ENCODE measurements around the gene USP8.
A peak's percentile ranks its signal among the peaks of the same experiment; 100 is the strongest.
"Not testable (repeated sequence)": the region's sequence is repeated elsewhere in the genome, so short reads cannot be mapped to it uniquely, and the experiment has no call there.

The USP8 gene

DNA sequence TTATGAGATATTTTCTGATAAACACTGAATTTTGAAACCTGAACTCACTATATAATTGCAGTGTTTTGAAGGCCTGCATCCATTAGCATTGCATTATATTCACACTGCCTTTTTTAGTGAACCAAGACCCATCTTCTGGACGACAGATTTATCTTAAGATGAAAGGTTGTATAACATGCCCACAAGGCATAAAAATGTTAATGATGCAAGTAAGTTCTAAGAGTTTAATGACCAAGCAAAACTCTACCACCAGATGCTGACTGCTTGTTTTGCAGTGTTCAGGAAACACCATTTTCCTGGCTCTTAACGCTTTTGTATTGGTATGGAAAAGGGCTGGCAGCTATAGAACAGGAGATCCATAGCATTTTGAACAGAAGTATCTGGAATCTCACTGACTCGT is 76.1 kb downstream of the USP8 start:
- Histone ChIP-seq H2BK15ac (replicated peaks; ENCODE audit: low read depth) (no peak overlapping the region), H3K79me1 (ENCODE audit: low read length) (no peaks in the 10 kb centered on the region), H3K9ac (ENCODE audit: low read length) (no peak overlapping the region), H3K4me2 (ENCODE audit: low read length) (no peak overlapping the region), H2BK120ac (ENCODE audit: low read depth, low read length) (no peak overlapping the region), H4K8ac (ENCODE audit: low read depth, low read length) (no peak overlapping the region), H3K27me3 (ENCODE audit: insufficient read depth, low read length, poor library complexity) (no peaks in the 10 kb centered on the region), H3K23ac (ENCODE audit: low read length) (no peak overlapping the region), H3K27ac (ENCODE audit: low read depth, low read length) (no peak overlapping the region), H3K4ac (ENCODE audit: low read depth, low read length) (no peak overlapping the region), H3K4me1 (ENCODE audit: control insufficient read depth, low read depth, low read length) (no peaks in the 10 kb centered on the region), H2AK5ac (ENCODE audit: low read length) (no peak overlapping the region), H3K18ac (ENCODE audit: low read length) (no peak overlapping the region), H3K79me2 (ENCODE audit: control insufficient read depth, insufficient read depth, low read length) (no peaks in the 10 kb centered on the region), H3K56ac (ENCODE audit: low read length) (no peak overlapping the region), H4K5ac (ENCODE audit: low read length) (no peak overlapping the region), H3K36me3 (ENCODE audit: control insufficient read depth, insufficient read depth, low read length) (peaks cover 5% of the 10 kb centered on the region), H3K4me3 (ENCODE audit: low read length) (no peak overlapping the region), H2BK5ac (ENCODE audit: low read length) (no peak overlapping the region)
- no CpG with 5 or more reads among the region's 3 CpGs for WGBS (ENCODE audit: extremely low coverage, insufficient coverage, low lambda C conversion rate)
- DNase-seq = no peak

DNA sequence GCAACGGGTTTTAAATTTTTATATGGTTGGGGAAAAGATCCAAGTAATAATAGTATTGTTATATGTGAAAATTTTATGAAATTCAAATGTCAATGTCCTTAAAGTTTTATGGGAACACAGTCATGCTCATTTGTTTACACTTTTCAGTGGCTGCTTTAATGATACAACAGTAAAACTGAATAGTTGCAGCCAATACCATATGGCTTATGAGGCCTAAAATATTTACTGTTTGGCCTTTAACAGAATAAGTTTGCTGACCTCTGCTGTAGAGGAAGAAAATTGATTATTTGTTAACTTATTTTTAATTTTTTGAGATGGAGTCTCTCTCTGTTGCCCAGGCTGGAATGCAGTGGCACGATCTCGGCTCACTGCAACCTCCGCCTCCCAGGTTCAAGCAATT is 77.6 kb downstream of the USP8 start:
- no peaks in the 10 kb centered on the region for H3K4me1 ChIP-seq (ENCODE audit: control insufficient read depth, low read depth, low read length)
- no peak overlapping the region for H4K8ac ChIP-seq (ENCODE audit: low read depth, low read length)
- WGBS (ENCODE audit: extremely low coverage, insufficient coverage, low lambda C conversion rate) = 100% methylated on average over 1 of the region's 4 CpGs
- peaks cover 5% of the 10 kb centered on the region for H3K36me3 ChIP-seq (ENCODE audit: control insufficient read depth, insufficient read depth, low read length)
- H3K27ac ChIP-seq (ENCODE audit: low read depth, low read length) = no peak overlapping the region
- no peak overlapping the region for H2BK5ac ChIP-seq (ENCODE audit: low read length)
- no peak overlapping the region for H3K56ac ChIP-seq (ENCODE audit: low read length)
- H3K9ac ChIP-seq (ENCODE audit: low read length) = no peak overlapping the region
- no peak overlapping the region for H4K5ac ChIP-seq (ENCODE audit: low read length)
- H3K4ac ChIP-seq (ENCODE audit: low read depth, low read length) = no peak overlapping the region
- DNase-seq = no peak
- H3K79me2 ChIP-seq (ENCODE audit: control insufficient read depth, insufficient read depth, low read length) = no peaks in the 10 kb centered on the region
- H3K23ac ChIP-seq (ENCODE audit: low read length) = no peak overlapping the region
- H3K79me1 ChIP-seq (ENCODE audit: low read length) = no peaks in the 10 kb centered on the region
- no peak overlapping the region for H2BK15ac ChIP-seq (replicated peaks; ENCODE audit: low read depth)
- no peak overlapping the region for H3K4me2 ChIP-seq (ENCODE audit: low read length)
- no peak overlapping the region for H2AK5ac ChIP-seq (ENCODE audit: low read length)
- H3K4me3 ChIP-seq (ENCODE audit: low read length) = no peak overlapping the region
- no peaks in the 10 kb centered on the region for H3K27me3 ChIP-seq (ENCODE audit: insufficient read depth, low read length, poor library complexity)
- H2BK120ac ChIP-seq (ENCODE audit: low read depth, low read length) = no peak overlapping the region
- no peak overlapping the region for H3K18ac ChIP-seq (ENCODE audit: low read length)

DNA sequence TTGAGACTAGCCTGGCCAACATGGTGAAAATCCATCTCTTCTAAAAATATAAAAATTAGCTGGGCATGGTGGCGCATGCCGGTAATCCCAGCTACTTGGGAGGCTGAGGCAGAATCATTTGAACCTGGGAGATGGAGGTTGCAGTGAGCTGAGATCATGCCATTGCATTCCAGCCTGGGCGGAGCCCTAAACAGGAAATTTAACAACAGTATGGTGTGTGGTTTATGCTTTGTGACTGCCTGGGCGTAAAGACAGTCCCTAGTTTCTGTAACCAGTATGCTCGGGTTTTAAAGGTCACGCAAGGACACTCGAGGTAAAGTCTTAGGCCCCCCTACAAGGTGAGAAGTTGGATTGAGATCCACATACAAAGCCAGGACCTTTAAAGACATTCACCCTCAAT is 78.9 kb downstream of the USP8 start:
- Histone ChIP-seq H4K5ac (ENCODE audit: low read length) (no peak overlapping the region), H3K27me3 (ENCODE audit: insufficient read depth, low read length, poor library complexity) (no peaks in the 10 kb centered on the region), H3K79me1 (ENCODE audit: low read length) (no peaks in the 10 kb centered on the region), H2BK15ac (replicated peaks; ENCODE audit: low read depth) (no peak overlapping the region), H3K18ac (ENCODE audit: low read length) (no peak overlapping the region), H3K56ac (ENCODE audit: low read length) (no peak overlapping the region), H3K4me2 (ENCODE audit: low read length) (no peak overlapping the region), H3K4me3 (ENCODE audit: low read length) (no peak overlapping the region), H2AK5ac (ENCODE audit: low read length) (no peak overlapping the region), H2BK120ac (ENCODE audit: low read depth, low read length) (no peak overlapping the region), H2BK5ac (ENCODE audit: low read length) (no peak overlapping the region), H3K23ac (ENCODE audit: low read length) (no peak overlapping the region), H3K4ac (ENCODE audit: low read depth, low read length) (no peak overlapping the region), H3K9ac (ENCODE audit: low read length) (no peak overlapping the region), H4K8ac (ENCODE audit: low read depth, low read length) (no peak overlapping the region), H3K79me2 (ENCODE audit: control insufficient read depth, insufficient read depth, low read length) (no peaks in the 10 kb centered on the region), H3K4me1 (ENCODE audit: control insufficient read depth, low read depth, low read length) (no peaks in the 10 kb centered on the region), H3K27ac (ENCODE audit: low read depth, low read length) (no peak overlapping the region), H3K36me3 (ENCODE audit: control insufficient read depth, insufficient read depth, low read length) (peaks cover 4% of the 10 kb centered on the region)
- no peak for DNase-seq
- WGBS (ENCODE audit: extremely low coverage, insufficient coverage, low lambda C conversion rate) = no CpG with 5 or more reads among the region's 7 CpGs

DNA sequence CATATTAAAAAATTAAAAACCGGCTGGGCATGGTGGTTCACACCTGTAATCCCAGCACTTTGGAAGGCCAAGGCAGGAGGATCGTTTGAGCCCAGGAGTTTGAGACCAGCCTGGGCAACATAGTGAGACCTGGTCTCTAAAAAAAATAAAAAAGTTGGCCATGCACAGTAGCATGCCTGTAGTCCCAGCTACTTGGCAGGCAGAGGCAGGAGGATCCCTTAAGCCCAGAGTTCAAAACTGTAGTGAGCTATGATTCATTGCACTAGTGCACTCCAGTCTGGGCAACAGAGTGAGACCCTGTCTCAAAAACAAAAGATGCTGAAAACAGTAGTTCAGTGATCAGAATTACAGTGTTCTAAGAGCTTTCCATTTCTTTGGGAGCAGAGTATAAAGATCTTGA is 81.5 kb downstream of the USP8 start:
- not testable (repeated sequence) for H3K4me1 ChIP-seq (ENCODE audit: control insufficient read depth, low read depth, low read length); H3K9ac ChIP-seq (ENCODE audit: low read length); H3K4me3 ChIP-seq (ENCODE audit: low read length); H3K56ac ChIP-seq (ENCODE audit: low read length); H3K23ac ChIP-seq (ENCODE audit: low read length); H4K8ac ChIP-seq (ENCODE audit: low read depth, low read length); H2BK5ac ChIP-seq (ENCODE audit: low read length); H2BK120ac ChIP-seq (ENCODE audit: low read depth, low read length); H3K27ac ChIP-seq (ENCODE audit: low read depth, low read length); H3K36me3 ChIP-seq (ENCODE audit: control insufficient read depth, insufficient read depth, low read length); H3K4me2 ChIP-seq (ENCODE audit: low read length); H2BK15ac ChIP-seq (replicated peaks; ENCODE audit: low read depth); H2AK5ac ChIP-seq (ENCODE audit: low read length); H3K79me2 ChIP-seq (ENCODE audit: control insufficient read depth, insufficient read depth, low read length); DNase-seq; H3K27me3 ChIP-seq (ENCODE audit: insufficient read depth, low read length, poor library complexity); H3K79me1 ChIP-seq (ENCODE audit: low read length); H4K5ac ChIP-seq (ENCODE audit: low read length); H3K18ac ChIP-seq (ENCODE audit: low read length); H3K4ac ChIP-seq (ENCODE audit: low read depth, low read length)
- WGBS (ENCODE audit: extremely low coverage, insufficient coverage, low lambda C conversion rate) = no CpG with 5 or more reads among the region's 2 CpGs

GRCh38 chr15:50506121-50506520 is 81.9 kb downstream of the USP8 start:
- H4K8ac ChIP-seq (ENCODE audit: low read depth, low read length) = no peak overlapping the region
- no peak overlapping the region for H2BK5ac ChIP-seq (ENCODE audit: low read length)
- no peaks in the 10 kb centered on the region for H3K27me3 ChIP-seq (ENCODE audit: insufficient read depth, low read length, poor library complexity)
- no peak overlapping the region for H2BK120ac ChIP-seq (ENCODE audit: low read depth, low read length)
- no peak overlapping the region for H2AK5ac ChIP-seq (ENCODE audit: low read length)
- H3K79me1 ChIP-seq (ENCODE audit: low read length) = no peaks in the 10 kb centered on the region
- H3K4me2 ChIP-seq (ENCODE audit: low read length) = no peak overlapping the region
- H3K23ac ChIP-seq (ENCODE audit: low read length) = no peak overlapping the region
- no CpG with 5 or more reads among the region's 8 CpGs for WGBS (ENCODE audit: extremely low coverage, insufficient coverage, low lambda C conversion rate)
- H3K36me3 ChIP-seq (ENCODE audit: control insufficient read depth, insufficient read depth, low read length) = no peaks in the 10 kb centered on the region
- peak; percentile 57 for DNase-seq
- no peak overlapping the region for H3K56ac ChIP-seq (ENCODE audit: low read length)
- H3K18ac ChIP-seq (ENCODE audit: low read length) = no peak overlapping the region
- H3K4me1 ChIP-seq (ENCODE audit: control insufficient read depth, low read depth, low read length) = no peaks in the 10 kb centered on the region
- H3K27ac ChIP-seq (ENCODE audit: low read depth, low read length) = no peak overlapping the region
- no peaks in the 10 kb centered on the region for H3K79me2 ChIP-seq (ENCODE audit: control insufficient read depth, insufficient read depth, low read length)
- no peak overlapping the region for H3K4ac ChIP-seq (ENCODE audit: low read depth, low read length)
- no peak overlapping the region for H4K5ac ChIP-seq (ENCODE audit: low read length)
- no peak overlapping the region for H2BK15ac ChIP-seq (replicated peaks; ENCODE audit: low read depth)
- no peak overlapping the region for H3K9ac ChIP-seq (ENCODE audit: low read length)
- no peak overlapping the region for H3K4me3 ChIP-seq (ENCODE audit: low read length)

- Histone ChIP-seq H2AK5ac (ENCODE audit: low read length) (no peak overlapping the region), H4K5ac (ENCODE audit: low read length) (no peak overlapping the region), H3K4me3 (ENCODE audit: low read length) (no peak overlapping the region), H3K23ac (ENCODE audit: low read length) (no peak overlapping the region), H3K4me2 (ENCODE audit: low read length) (no peak overlapping the region), H3K36me3 (ENCODE audit: control insufficient read depth, insufficient read depth, low read length) (no peaks in the 10 kb centered on the region), H2BK5ac (ENCODE audit: low read length) (no peak overlapping the region), H3K79me2 (ENCODE audit: control insufficient read depth, insufficient read depth, low read length) (no peaks in the 10 kb centered on the region), H3K27ac (ENCODE audit: low read depth, low read length) (no peak overlapping the region), H4K8ac (ENCODE audit: low read depth, low read length) (no peak overlapping the region), H2BK15ac (replicated peaks; ENCODE audit: low read depth) (no peak overlapping the region), H2BK120ac (ENCODE audit: low read depth, low read length) (no peak overlapping the region), H3K4ac (ENCODE audit: low read depth, low read length) (no peak overlapping the region), H3K9ac (ENCODE audit: low read length) (no peak overlapping the region), H3K56ac (ENCODE audit: low read length) (no peak overlapping the region), H3K18ac (ENCODE audit: low read length) (no peak overlapping the region), H3K27me3 (ENCODE audit: insufficient read depth, low read length, poor library complexity) (no peaks in the 10 kb centered on the region), H3K79me1 (ENCODE audit: low read length) (no peaks in the 10 kb centered on the region), H3K4me1 (ENCODE audit: control insufficient read depth, low read depth, low read length) (no peaks in the 10 kb centered on the region)
- no peak for DNase-seq
Measured at GRCh38 chr15:50513001-50513400, 88.8 kb downstream of the USP8 start.

Measured in mesendoderm (in vitro differentiated cells).